Prostate gland (tissue), 2 donors: ENCODE data around the gene ITGA8.

Experiments used
- CTCF ChIP-seq, 4 experiments: fragments of 200-600 bp in 2 of 4; fragments of 450-650 bp in 2 of 4; sonication (generic) in 2 of 4; IDR thresholded peaks; 1 replicate in 3 of 4; 2 replicates in 1 of 4; pipeline ENCODE4 v1.5.1; 2016 to 2019; ENCODE audit warnings: antibody characterized with exemption in 4 of 4, mild to moderate bottlenecking in 2 of 4, moderate library complexity in 2 of 4
- POLR2A ChIP-seq: fragments of 450-650 bp; IDR thresholded peaks from one replicate; pipeline ENCODE4 v1.6.1; 2016; ENCODE audit warnings: antibody characterized with exemption, mild to moderate bottlenecking

GRCh38 chr10:15764892-15765454, 45.3 kb upstream of the ITGA8 start:
- TF ChIP-seq CTCF (IDR thresholded peaks at IDR 0.05) (no peak), POLR2A (no peak)
